HEK293 (cell line): ENCODE data around the gene TPGS1.
A peak's percentile ranks its signal among the peaks of the same experiment; 100 is the strongest.

Source experiments
- CTCF ChIA-PET: fragments of 350-600 bp; formaldehyde crosslinking; extraction: SDS; loops from one replicate; lab custom pipeline; 2021; ENCODE audit warnings: antibody characterized with exemption; lab: Yijun Ruan, JAX
- POLR2A ChIA-PET: fragments of 300-600 bp; formaldehyde crosslinking; extraction: SDS; loops from one replicate; lab custom pipeline; 2020; ENCODE audit warnings: antibody characterized with exemption, inconsistent platforms; lab: Yijun Ruan, JAX
- H3K27ac ChIP-seq: fragments of 200-500 bp; sonication (Bioruptor generic); 2 replicates; pipeline ENCODE4 v1.5.1; 2014; ENCODE audit warnings: low read depth, low read length, control low read depth, inconsistent platforms; ENCODE audit errors: extremely low read depth
- H3K36me3 ChIP-seq, 2 experiments: fragments of 200-500 bp in 1 of 2; sonication (Bioruptor generic) in 1 of 2; 1 replicate in 1 of 2; 2 replicates in 1 of 2; pipeline ENCODE4 v1.5.1; 2014 to 2017; ENCODE audit warnings: inconsistent platforms in 2 of 2, low read length in 2 of 2; ENCODE audit not compliant: control insufficient read depth in 2 of 2, insufficient read depth in 1 of 2
- H3K4me1 ChIP-seq: fragments of 200-500 bp; sonication (Bioruptor generic); 2 replicates; pipeline ENCODE4 v1.5.1; 2014; ENCODE audit warnings: mild to moderate bottlenecking, low read length, inconsistent platforms; ENCODE audit not compliant: control insufficient read depth, insufficient read depth
- H3K4me3 ChIP-seq: 2 replicates; pipeline ENCODE4 v1.5.1; 2011; ENCODE audit warnings: low read depth, mild to moderate bottlenecking, control low read depth, low read length, moderate library complexity
- H3K9me3 ChIP-seq: fragments of 200-500 bp; sonication (Bioruptor generic); 2 replicates; pipeline ENCODE4 v1.5.1; 2014; ENCODE audit warnings: low read depth, low read length, inconsistent platforms; ENCODE audit not compliant: control insufficient read depth, insufficient read depth
- AEBP2 ChIP-seq: fragments of 450-650 bp; formaldehyde crosslinking; IDR thresholded peaks from 2 replicates; pipeline ENCODE4 v1.5.1; 2016; ENCODE audit warnings: missing biosample characterization, missing genetic modification characterization, borderline replicate concordance
- ATF2 ChIP-seq: fragments of 450-650 bp; formaldehyde crosslinking; IDR thresholded peaks from 2 replicates; pipeline ENCODE4 v1.5.1; 2016; ENCODE audit warnings: missing biosample characterization, missing genetic modification characterization, low read depth
- CTCF ChIP-seq: fragments of 450-650 bp; formaldehyde crosslinking; IDR thresholded peaks from 2 replicates; pipeline ENCODE4 v1.5.1; 2016; ENCODE audit warnings: missing biosample characterization, missing genetic modification characterization
- FEZF1 ChIP-seq: fragments of 450-650 bp; formaldehyde crosslinking; IDR thresholded peaks from 2 replicates; pipeline ENCODE4 v1.5.1; 2016; ENCODE audit warnings: missing biosample characterization, missing genetic modification characterization
- GLI4 ChIP-seq: fragments of 450-650 bp; formaldehyde crosslinking; IDR thresholded peaks from 2 replicates; pipeline ENCODE4 v1.5.1; 2016; ENCODE audit warnings: missing biosample characterization, missing genetic modification characterization
- KLF1 ChIP-seq: fragments of 450-650 bp; formaldehyde crosslinking; IDR thresholded peaks from 2 replicates; pipeline ENCODE4 v1.5.1; 2016; ENCODE audit warnings: missing biosample characterization, missing genetic modification characterization
- KLF16 ChIP-seq: fragments of 450-650 bp; formaldehyde crosslinking; IDR thresholded peaks from 2 replicates; pipeline ENCODE4 v1.5.1; 2017; ENCODE audit warnings: missing biosample characterization, missing genetic modification characterization
- KLF9 ChIP-seq: fragments of 450-650 bp; formaldehyde crosslinking; IDR thresholded peaks from 2 replicates; pipeline ENCODE4 v1.5.1; 2016; ENCODE audit warnings: missing biosample characterization, missing genetic modification characterization, low read depth
- PRDM1 ChIP-seq: fragments of 450-650 bp; formaldehyde crosslinking; IDR thresholded peaks from 2 replicates; pipeline ENCODE4; 2016; ENCODE audit warnings: missing biosample characterization, missing genetic modification characterization
- SALL2 ChIP-seq: fragments of 450-650 bp; formaldehyde crosslinking; IDR thresholded peaks from 2 replicates; pipeline ENCODE4 v1.5.0; 2017; ENCODE audit warnings: missing biosample characterization, mild to moderate bottlenecking, missing genetic modification characterization, borderline replicate concordance
- SCRT2 ChIP-seq: fragments of 450-650 bp; formaldehyde crosslinking; IDR thresholded peaks from 2 replicates; pipeline ENCODE4 v1.5.1; 2016; ENCODE audit warnings: missing biosample characterization, missing genetic modification characterization
- TSHZ1 ChIP-seq: fragments of 450-650 bp; formaldehyde crosslinking; IDR thresholded peaks from 2 replicates; pipeline ENCODE4 v1.5.1; 2016; ENCODE audit warnings: missing biosample characterization, missing genetic modification characterization, borderline replicate concordance
- ZBTB1 ChIP-seq: fragments of 450-650 bp; formaldehyde crosslinking; IDR thresholded peaks from 2 replicates; pipeline ENCODE4 v1.5.1; 2016; ENCODE audit warnings: missing biosample characterization, missing genetic modification characterization
- ZBTB44 ChIP-seq: fragments of 450-650 bp; IDR thresholded peaks from 2 replicates; pipeline ENCODE4 v1.5.1; 2018; ENCODE audit warnings: missing biosample characterization, mild to moderate bottlenecking, missing genetic modification characterization
- ZBTB8A ChIP-seq: fragments of 450-650 bp; formaldehyde crosslinking; IDR thresholded peaks from 2 replicates; pipeline ENCODE4 v1.5.1; 2016; ENCODE audit warnings: missing biosample characterization, missing genetic modification characterization
- ZFHX2 ChIP-seq: fragments of 450-650 bp; formaldehyde crosslinking; conservative IDR thresholded peaks from 2 replicates; pipeline ENCODE4 v1.5.1; 2016; ENCODE audit warnings: missing biosample characterization, missing genetic modification characterization
- ZNF169 ChIP-seq: fragments of 450-650 bp; formaldehyde crosslinking; IDR thresholded peaks from 2 replicates; pipeline ENCODE4 v1.5.1; 2016; ENCODE audit warnings: missing biosample characterization, missing genetic modification characterization
- ZNF366 ChIP-seq: fragments of 450-650 bp; formaldehyde crosslinking; conservative IDR thresholded peaks from 2 replicates; pipeline ENCODE4 v1.5.1; 2016; ENCODE audit warnings: missing biosample characterization, missing genetic modification characterization
- ZNF555 ChIP-seq: fragments of 450-650 bp; formaldehyde crosslinking; conservative IDR thresholded peaks from 2 replicates; pipeline ENCODE4 v1.5.1; 2017; ENCODE audit warnings: missing biosample characterization, mild to moderate bottlenecking, missing genetic modification characterization, inconsistent platforms
- ZNF580 ChIP-seq: fragments of 450-650 bp; formaldehyde crosslinking; IDR thresholded peaks from 2 replicates; pipeline ENCODE4 v1.5.1; 2016; ENCODE audit warnings: missing biosample characterization, missing genetic modification characterization
- ZNF629 ChIP-seq: fragments of 450-650 bp; formaldehyde crosslinking; IDR thresholded peaks from 2 replicates; pipeline ENCODE4 v1.5.1; 2017; ENCODE audit warnings: missing biosample characterization, missing genetic modification characterization
- ZNF785 ChIP-seq: fragments of 450-650 bp; formaldehyde crosslinking; IDR thresholded peaks from 2 replicates; pipeline ENCODE4 v1.5.1; 2016; ENCODE audit warnings: missing biosample characterization, missing genetic modification characterization

The TPGS1 gene

GRCh38 chr19:495402-496111 lies 11.7 kb upstream of the TPGS1 start (continued):
- TF ChIP-seq TSHZ1 (tag by site-specific recombination) = no peak
- TF ChIP-seq ZNF629 = peak; percentile 44
- TF ChIP-seq ZBTB8A (tag by site-specific recombination) = peak; percentile 55
- no peak for TF ChIP-seq ZNF555 (tag by site-specific recombination)
- 0 out of 2 replicates have a peak, but pooled peaks have one; percentile 28 for TF ChIP-seq ZNF366
- peak; percentile 93 for TF ChIP-seq ZNF580
- peak; percentile 77; the same call in 1 of the 2 replicates for TF ChIP-seq KLF9
- peak; percentile 84 for TF ChIP-seq ZFHX2 (tag by site-specific recombination)
- peak; percentile 77 for TF ChIP-seq CTCF (tag by site-specific recombination)
- peak; percentile 76 for TF ChIP-seq KLF1 (tag by site-specific recombination)
- peak; percentile 72 for TF ChIP-seq SCRT2
- TF ChIP-seq AEBP2 (tag by site-specific recombination) = no peak
- 0 out of 2 replicates have a peak, but pooled peaks have one; percentile 45 for TF ChIP-seq ZNF785 (tag by site-specific recombination)
- no peak for TF ChIP-seq FEZF1 (tag by site-specific recombination)
- TF ChIP-seq KLF16 (tag by site-specific recombination) = peak; percentile 56; the same call in 1 of the 2 replicates
- 0 out of 2 replicates have a peak, but pooled peaks have one; percentile 14 for TF ChIP-seq GLI4 (tag by site-specific recombination)
- TF ChIP-seq ZNF169 (tag by site-specific recombination) = no peak

- ChIA-PET CTCF (interaction anchor here (1.1 to 2.6 kb wide), 5 partner anchors 8 to 33 kb away, joined by 4 to 12 read pairs (median 8); no protein-coding TSS in a partner anchor), POLR2A (interaction anchor here (2.0 kb wide), 1 partner anchor 11 kb away, joined by 7 read pairs; the partner anchor contains the start of gene TPGS1)
- H3K27ac ChIP-seq = no peak within 1 kb of the TSS
- H3K36me3 ChIP-seq = no peaks in the 10 kb centered on the region
- no peaks in the 10 kb centered on the region for H3K9me3 ChIP-seq
- no peaks in the 10 kb centered on the region for H3K4me1 ChIP-seq
- no peak within 1 kb of the TSS for H3K4me3 ChIP-seq
- no peak for TF ChIP-seq ZBTB44 (tag by site-specific recombination)
- TF ChIP-seq PRDM1 (tag by site-specific recombination) = no peak
- TF ChIP-seq ATF2 = no peak
- TF ChIP-seq AEBP2 (tag by site-specific recombination) = no peak
- TF ChIP-seq ZBTB1 (tag by site-specific recombination) = no peak
- no peak for TF ChIP-seq SALL2 (tag by site-specific recombination)
Measured at GRCh38 chr19:496112-496665, 11.1 kb upstream of the TPGS1 start, which contains the start of gene MADCAM1. Gene MADCAM1, plus strand, starts transcription at chr19:496486. Its CDS starts 14 bp downstream, at chr19:496500.
